BLaER1 treated with 17β-estradiol and CSF1 and Interleukin-3, amounts not matched to agents 10 nM and 100 nM (cell line): ENCODE data around the gene OVCH2.
A peak's percentile ranks its signal among the peaks of the same experiment; 100 is the strongest.

Source experiments
- H3K27ac ChIP-seq, 11 experiments: shearing (Covaris generic); formaldehyde crosslinking; 2 replicates each; pipeline ENCODE4 v1.8.1; 2022
- H3K27me3 ChIP-seq, 11 experiments: shearing (Covaris generic); formaldehyde crosslinking; 2 replicates each; pipeline ENCODE4 v1.8.1; 2022
- H3K36me3 ChIP-seq, 11 experiments: shearing (Covaris generic); formaldehyde crosslinking; 2 replicates each; pipeline ENCODE4 v1.8.1; 2022
- H3K4me1 ChIP-seq, 10 experiments: shearing (Covaris generic); formaldehyde crosslinking; 2 replicates each; pipeline ENCODE4 v1.8.1; 2022
- H3K4me2 ChIP-seq, 11 experiments: shearing (Covaris generic); formaldehyde crosslinking; 2 replicates each; pipeline ENCODE4 v1.8.1; 2022
- H3K4me3 ChIP-seq, 10 experiments: shearing (Covaris generic); formaldehyde crosslinking; 2 replicates each; pipeline ENCODE4 v1.8.1; 2022
- H3K9ac ChIP-seq, 11 experiments: shearing (Covaris generic); formaldehyde crosslinking; 2 replicates each; pipeline ENCODE4 v1.8.1; 2022
- H3K9me3 ChIP-seq, 11 experiments: shearing (Covaris generic); formaldehyde crosslinking; replicated peaks in 1 of 11; 2 replicates each; pipeline ENCODE4 v1.8.1; 2022
- H4K20me1 ChIP-seq, 11 experiments: shearing (Covaris generic); formaldehyde crosslinking; 2 replicates each; pipeline ENCODE4 v1.8.1; 2022
- Cebpa-rat ChIP-seq, 11 experiments: shearing (Covaris generic); IDR thresholded peaks; 2 replicates each; pipeline ENCODE4 v1.8.1; 2022

OVCH2 gene

DNA sequence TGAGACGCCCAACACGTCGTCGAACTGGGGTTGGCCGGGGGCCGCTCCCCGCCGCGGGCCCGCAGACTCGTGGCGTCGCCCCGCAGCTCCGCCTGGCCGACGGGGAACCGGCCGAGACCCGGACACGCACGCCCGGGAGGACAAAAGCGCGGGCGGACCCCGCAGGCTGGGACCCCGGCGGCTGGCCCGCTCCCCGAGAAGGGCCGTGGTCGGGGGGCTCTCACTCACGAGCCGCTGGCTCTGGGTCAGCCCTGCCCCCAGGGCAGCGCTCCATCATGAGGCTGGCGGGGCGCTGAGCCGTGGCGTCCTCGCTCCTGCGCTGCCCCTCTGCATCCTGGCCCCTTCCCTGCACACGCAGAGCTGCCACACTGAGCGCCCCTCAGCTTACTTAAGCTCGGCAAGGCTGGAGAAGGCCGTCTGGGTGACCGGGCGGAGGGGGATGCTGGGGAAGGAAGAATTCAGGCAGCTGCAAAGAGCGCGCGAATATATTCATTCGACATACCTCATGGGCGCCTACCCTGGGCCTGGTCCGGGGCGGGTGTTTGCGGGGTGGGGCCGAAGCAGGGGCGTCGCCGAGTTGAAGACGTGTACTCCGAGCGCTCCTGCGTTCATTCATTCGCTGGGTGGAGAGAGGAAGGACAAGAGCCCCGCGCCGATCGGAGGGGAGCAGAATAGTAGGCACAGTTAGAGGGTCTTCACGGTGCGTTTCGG lies 32.4 kb downstream of the OVCH2 start:
- peaks cover 0 to 60% (median 0%) of the 10 kb centered on the region in 10 experiments; a peak in 7 of 20 replicates for H3K4me1 ChIP-seq
- no peaks in the 10 kb centered on the region for H3K27me3 ChIP-seq
- no peak overlapping the region for H3K4me2 ChIP-seq
- no peaks in the 10 kb centered on the region for H3K36me3 ChIP-seq
- H3K9ac ChIP-seq: no peak overlapping the region
- H3K9me3 ChIP-seq: peaks cover 6 to 57% (median 23%) of the 10 kb centered on the region in 11 experiments; a peak in 19 of 22 replicates
- no peak overlapping the region for H3K4me3 ChIP-seq
- no peak overlapping the region for H3K27ac ChIP-seq
- no peak for TF ChIP-seq Cebpa-rat (IDR thresholded peaks at IDR 0.05)
- no peaks in the 10 kb centered on the region for H4K20me1 ChIP-seq

DNA sequence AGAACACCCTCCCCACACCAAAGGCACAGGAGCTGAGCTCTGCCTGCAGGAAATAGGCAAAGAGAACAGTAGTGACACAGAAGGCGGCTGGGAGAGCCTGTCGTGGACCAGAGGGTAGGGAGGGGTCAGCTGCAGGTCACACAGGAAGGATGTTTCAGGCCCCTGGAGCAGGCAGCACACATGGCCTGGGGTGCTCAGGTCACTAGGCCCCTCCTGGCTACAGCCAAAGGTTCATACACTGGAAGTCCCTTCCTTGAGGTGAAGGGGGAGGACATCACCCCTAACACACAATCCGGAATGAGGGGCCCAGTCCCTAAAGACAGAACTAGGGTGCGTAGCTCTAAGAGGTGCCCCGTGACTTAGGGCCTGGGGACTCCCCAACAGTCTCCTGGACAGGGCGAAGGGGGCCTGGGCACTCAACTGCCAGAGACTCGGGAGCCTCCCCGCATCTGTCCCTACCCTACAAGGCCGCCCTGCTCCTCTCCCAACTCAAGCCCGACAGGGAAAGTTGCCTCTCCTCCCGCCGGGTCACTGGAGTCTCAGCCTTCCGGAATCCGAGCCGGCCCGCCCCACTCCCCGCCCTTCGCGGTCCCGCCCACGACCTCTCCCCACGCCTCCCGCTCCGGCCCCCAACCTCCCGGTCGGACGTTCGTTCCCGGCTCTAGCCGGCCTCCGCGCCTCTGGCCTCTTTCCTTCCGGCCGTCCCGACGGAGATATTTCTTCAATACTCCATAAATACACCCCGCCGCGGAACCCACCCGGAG lies 33.1 kb downstream of the OVCH2 start, which contains the start of gene CYB5R2:
CYB5R2 (minus strand) TSS at position 541 of the 764 bp plus-strand sequence. CDS start 675 bp downstream, outside the sequence.
- peaks cover 6 to 50% (median 23%) of the 10 kb centered on the region in 11 experiments; a peak in 19 of 22 replicates for H3K9me3 ChIP-seq
- no peaks in the 10 kb centered on the region for H3K27me3 ChIP-seq
- TF ChIP-seq Cebpa-rat (IDR thresholded peaks at IDR 0.05): no peak
- H3K4me3 ChIP-seq: no peak within 1 kb of the TSS
- peak within 1 kb of the TSS in 2 of 11 experiments; percentile 43 to 69; a peak in 3 of 22 replicates for H3K4me2 ChIP-seq
- H3K4me1 ChIP-seq: peaks cover 0 to 53% (median 0%) of the 10 kb centered on the region in 10 experiments; a peak in 7 of 20 replicates
- no peaks in the 10 kb centered on the region for H4K20me1 ChIP-seq
- no peak within 1 kb of the TSS for H3K9ac ChIP-seq
- H3K36me3 ChIP-seq: peaks cover 0 to under 1% (median 0%) of the 10 kb centered on the region in 11 experiments; a peak in 1 of 22 replicates
- 0 out of 22 replicates have a peak within 1 kb of the TSS, but pooled peaks of 1 of the 11 experiments have one; percentile 7 for H3K27ac ChIP-seq

DNA sequence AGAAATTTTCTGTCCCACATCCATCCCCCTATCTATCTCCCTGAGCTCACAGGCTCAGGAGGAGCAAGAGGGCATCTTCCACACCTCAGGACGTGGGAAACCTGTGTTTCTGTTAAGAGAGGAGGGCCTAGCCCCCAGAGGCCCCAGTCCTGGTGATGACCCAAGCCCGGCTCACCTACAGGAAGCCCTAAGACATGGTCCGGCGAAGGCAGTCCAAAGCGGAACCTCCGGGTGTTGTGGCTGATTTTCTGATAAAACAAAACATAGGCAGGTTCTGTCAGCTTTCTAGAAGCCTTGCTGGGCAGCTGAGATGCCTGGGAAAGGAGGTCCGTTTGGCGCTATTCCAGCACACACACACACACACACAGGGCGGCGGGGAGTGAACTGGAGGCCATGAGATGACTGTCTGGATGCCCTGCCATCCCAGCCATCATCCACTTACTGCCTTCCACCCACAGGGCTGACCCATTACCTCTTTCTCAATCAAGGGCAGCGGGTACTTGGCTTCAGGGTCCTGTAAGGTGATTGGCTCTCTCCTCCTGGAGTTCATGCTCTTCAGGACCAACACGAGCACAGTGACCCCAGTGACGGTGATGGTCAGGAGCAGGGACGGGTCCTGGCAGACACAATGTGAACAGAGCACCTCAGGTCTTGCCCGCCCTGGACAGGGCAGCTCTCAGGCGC lies 33.9 kb downstream of the OVCH2 start:
- Histone ChIP-seq H3K4me3 (no peak overlapping the region), H3K9me3 (peaks cover 6 to 43% (median 16%) of the 10 kb centered on the region in 11 experiments; a peak in 19 of 22 replicates), H4K20me1 (no peaks in the 10 kb centered on the region), H3K4me1 (peaks cover 0 to 46% (median 0%) of the 10 kb centered on the region in 10 experiments; a peak in 7 of 20 replicates), H3K27ac (peak overlapping the region in 1 of 11 experiments; percentile 7; a peak in 1 of 22 replicates), H3K27me3 (no peaks in the 10 kb centered on the region), H3K36me3 (peaks cover 0 to 8% (median 0%) of the 10 kb centered on the region in 11 experiments; a peak in 1 of 22 replicates), H3K9ac (no peak overlapping the region), H3K4me2 (peak overlapping the region in 3 of 11 experiments; percentile 23 to 69 (median 43); a peak in 4 of 22 replicates)
- no peak for TF ChIP-seq Cebpa-rat (IDR thresholded peaks at IDR 0.05)

DNA sequence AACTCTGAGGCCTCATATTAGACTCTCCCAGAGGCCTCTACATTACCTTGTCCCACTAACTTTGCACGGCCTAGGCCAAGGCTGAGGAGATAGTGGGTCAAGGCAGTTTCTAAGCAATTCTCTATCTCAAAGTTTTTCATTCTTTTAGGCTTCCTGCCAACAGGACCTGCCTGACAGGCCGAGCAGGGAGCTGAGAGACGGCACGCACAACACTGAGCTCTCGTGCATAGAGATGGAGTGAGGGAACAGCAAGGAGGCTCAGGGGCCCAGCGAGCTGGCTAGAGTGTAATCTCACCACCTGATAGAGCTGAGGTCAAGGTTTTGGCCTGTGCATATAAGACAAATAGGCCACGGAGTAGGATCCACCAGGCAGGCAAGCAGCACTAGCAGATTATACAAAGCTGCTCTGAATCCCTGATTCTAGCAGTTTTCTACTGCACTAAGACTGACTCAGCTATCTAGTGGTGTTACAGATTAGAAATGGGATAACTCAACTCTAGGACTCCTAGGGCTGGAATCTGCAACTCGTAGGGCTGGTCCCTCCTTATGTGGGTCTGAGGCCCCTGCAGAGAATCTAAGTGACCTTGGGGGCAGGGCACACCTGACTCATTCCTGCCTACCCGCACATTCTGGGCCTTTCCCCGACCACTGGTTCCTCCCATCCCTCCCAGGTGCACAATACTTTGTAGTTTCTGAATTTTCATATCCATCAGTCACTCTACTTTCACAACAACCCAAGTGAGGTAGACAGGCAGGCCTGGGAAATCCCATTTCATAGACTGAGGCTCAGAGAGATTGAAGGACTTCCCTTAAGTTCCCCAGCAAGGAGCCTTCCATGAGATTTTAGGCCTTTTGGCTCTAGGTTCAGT lies 34.7 kb downstream of the OVCH2 start:
- Histone ChIP-seq H4K20me1 (no peaks in the 10 kb centered on the region), H3K27ac (peak overlapping the region in 2 of 11 experiments; percentile 7 to 9; a peak in 3 of 22 replicates), H3K4me1 (peaks cover 0 to 42% (median 0%) of the 10 kb centered on the region in 10 experiments; a peak in 7 of 20 replicates), H3K9ac (0 out of 22 replicates have a peak overlapping the region, but pooled peaks of 1 of the 11 experiments have one; percentile 0), H3K9me3 (peaks cover 0 to 34% (median 8%) of the 10 kb centered on the region in 11 experiments; a peak in 17 of 22 replicates), H3K36me3 (peaks cover 0 to 13% (median 0%) of the 10 kb centered on the region in 11 experiments; a peak in 4 of 22 replicates), H3K4me3 (no peak overlapping the region), H3K27me3 (no peaks in the 10 kb centered on the region), H3K4me2 (peak overlapping the region in 3 of 11 experiments; percentile 23 to 69 (median 43); a peak in 6 of 22 replicates)
- TF ChIP-seq Cebpa-rat (IDR thresholded peaks at IDR 0.05): no peak

DNA sequence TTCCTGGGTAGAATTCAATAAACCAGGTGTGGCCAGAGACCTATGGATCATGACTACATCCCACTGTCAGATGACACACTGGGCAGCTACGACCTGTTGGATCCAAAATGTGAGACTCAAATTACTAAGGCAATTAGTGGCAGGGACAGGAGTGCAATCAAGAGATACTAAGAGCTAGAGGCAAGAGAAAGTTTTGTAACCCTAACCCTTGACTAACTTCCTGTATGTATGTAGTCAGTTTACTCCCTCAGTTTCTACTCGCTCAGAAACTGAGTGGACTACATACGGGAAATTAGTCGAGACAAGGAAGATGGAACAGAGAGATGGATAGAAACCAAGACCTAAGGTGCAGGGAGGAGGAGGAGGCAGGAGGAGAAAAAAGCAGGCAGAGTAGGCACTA lies 35.6 kb downstream of the OVCH2 start:
- 0 out of 22 replicates have a peak overlapping the region, but pooled peaks of 1 of the 11 experiments have one; percentile 0 for H3K9ac ChIP-seq
- H3K36me3 ChIP-seq: peaks cover 0 to 21% (median 0%) of the 10 kb centered on the region in 11 experiments; a peak in 4 of 22 replicates
- H3K4me2 ChIP-seq: peak overlapping the region in 3 of 11 experiments; percentile 23 to 69 (median 43); a peak in 6 of 22 replicates

DNA sequence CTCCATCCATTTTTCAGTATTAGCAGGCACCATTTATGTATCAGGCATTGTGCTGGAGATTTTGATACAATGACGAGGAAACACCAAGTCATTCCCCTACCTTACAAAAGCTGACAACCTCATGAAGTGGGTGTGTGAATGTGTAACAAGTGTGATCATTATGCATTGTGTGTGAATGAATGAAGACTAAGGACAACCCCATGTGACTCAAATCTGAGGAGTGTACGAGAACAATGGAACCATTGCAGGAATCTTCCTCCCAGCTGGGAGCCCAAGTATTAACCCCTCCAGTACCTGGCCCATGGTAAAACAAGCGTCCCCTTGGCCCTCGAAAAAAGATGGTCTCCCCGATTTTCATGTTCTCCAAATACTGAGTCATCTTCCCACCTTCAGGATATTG lies 37.4 kb downstream of the OVCH2 start:
- H3K27ac ChIP-seq: no peak overlapping the region
- no peak for TF ChIP-seq Cebpa-rat (IDR thresholded peaks at IDR 0.05)
- no peaks in the 10 kb centered on the region for H3K27me3 ChIP-seq
- no peak overlapping the region for H3K4me2 ChIP-seq
- H4K20me1 ChIP-seq: no peaks in the 10 kb centered on the region
- peaks cover 0 to 11% (median 5%) of the 10 kb centered on the region in 11 experiments; a peak in 11 of 22 replicates for H3K9me3 ChIP-seq
- no peak overlapping the region for H3K4me3 ChIP-seq
- peaks cover 0 to 26% (median 0%) of the 10 kb centered on the region in 11 experiments; a peak in 5 of 22 replicates for H3K36me3 ChIP-seq
- no peak overlapping the region for H3K9ac ChIP-seq
- H3K4me1 ChIP-seq: peaks cover 0 to 32% (median 0%) of the 10 kb centered on the region in 10 experiments; a peak in 6 of 20 replicates

More for the DNA sequence above, 35.6 kb downstream of the OVCH2 start:
- Histone ChIP-seq H3K27me3 (no peaks in the 10 kb centered on the region), H3K9me3 (peaks cover 0 to 25% (median 6%) of the 10 kb centered on the region in 11 experiments; a peak in 13 of 22 replicates), H3K27ac (peak overlapping the region in 2 of 11 experiments; percentile 6 to 12; a peak in 2 of 22 replicates), H3K4me3 (no peak overlapping the region), H4K20me1 (no peaks in the 10 kb centered on the region), H3K4me1 (peaks cover 0 to 33% (median 0%) of the 10 kb centered on the region in 10 experiments; a peak in 6 of 20 replicates)
- no peak for TF ChIP-seq Cebpa-rat (IDR thresholded peaks at IDR 0.05)

DNA sequence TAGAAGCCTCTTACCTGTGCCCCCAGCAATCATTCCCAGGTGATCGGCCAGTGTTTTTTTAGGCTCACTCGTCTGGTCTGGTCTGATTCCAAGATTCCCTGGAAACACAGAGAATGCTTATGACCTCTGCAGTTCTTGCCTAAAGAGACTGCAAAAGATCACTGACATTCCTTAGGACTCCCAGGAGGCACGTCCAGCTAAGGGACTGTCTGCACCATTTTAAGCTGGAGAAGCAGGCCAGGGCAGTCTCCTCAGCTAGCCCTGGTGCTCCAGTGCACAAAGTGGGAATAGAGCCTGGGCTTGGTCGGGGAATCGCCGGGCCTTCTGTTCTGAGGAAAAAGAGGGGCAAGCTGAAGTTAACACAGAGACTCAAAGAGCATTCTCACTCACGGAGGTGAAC lies 37.8 kb downstream of the OVCH2 start:
- Histone ChIP-seq H3K27me3 (no peaks in the 10 kb centered on the region), H3K27ac (no peak overlapping the region), H3K9me3 (peaks cover 0 to 6% (median under 1%) of the 10 kb centered on the region in 11 experiments; a peak in 9 of 22 replicates), H3K4me3 (no peak overlapping the region), H3K36me3 (peaks cover 0 to 26% (median 0%) of the 10 kb centered on the region in 11 experiments; a peak in 5 of 22 replicates), H3K4me1 (peaks cover 0 to 32% (median 0%) of the 10 kb centered on the region in 10 experiments; a peak in 6 of 20 replicates), H4K20me1 (no peaks in the 10 kb centered on the region), H3K4me2 (no peak overlapping the region), H3K9ac (no peak overlapping the region)
- TF ChIP-seq Cebpa-rat (IDR thresholded peaks at IDR 0.05): no peak
